Measurements from ENCODE around the gene MLLT1.

The MLLT1 gene

DNA sequence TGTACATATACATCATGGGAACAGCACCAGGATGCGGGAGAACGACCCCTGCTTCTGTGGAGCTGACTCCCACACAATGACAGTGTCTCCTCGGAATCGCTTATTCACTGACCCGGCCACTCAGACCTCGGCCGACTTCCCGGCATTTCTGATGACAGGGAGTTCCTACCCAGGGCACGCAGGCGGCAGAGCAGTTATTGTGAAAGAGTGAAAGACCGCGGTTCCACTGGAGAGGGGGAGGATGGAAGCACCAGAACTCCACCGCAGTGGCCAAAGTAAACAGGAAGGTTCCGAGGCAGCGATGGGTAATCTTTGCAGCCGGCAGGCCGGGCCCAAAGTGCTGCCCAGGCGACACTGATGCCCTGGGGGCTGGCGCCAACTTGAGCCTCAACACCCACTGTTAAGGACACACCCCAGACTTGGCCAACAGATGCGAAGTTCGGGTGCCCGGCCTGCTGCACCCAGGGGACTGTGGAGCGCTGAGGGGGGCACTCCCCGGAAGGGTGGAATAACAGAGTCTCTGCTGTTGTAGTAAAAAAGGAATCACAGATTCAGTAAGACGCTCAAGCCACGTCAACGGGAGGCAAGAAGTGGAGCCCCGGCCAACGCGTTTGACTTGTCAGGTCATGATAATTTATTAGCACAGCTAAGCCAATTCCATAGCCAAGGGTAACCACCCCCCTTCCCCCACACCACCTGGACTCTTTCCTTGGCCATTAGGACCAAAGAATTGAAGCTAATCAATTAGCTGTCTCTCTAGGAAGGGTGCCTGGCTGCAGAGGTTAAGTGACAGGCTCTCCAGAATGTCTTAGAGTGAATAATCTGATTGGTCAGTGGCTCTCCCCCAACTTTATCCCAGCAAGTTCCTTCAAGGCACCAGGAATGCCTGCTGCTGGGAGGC, 5.8 kb downstream of the MLLT1 start:
- Histone ChIP-seq H3K4me1 (peaks cover 35% of the 10 kb centered on the region), H3K36me3 (peaks cover 22% of the 10 kb centered on the region), H3K9me3 (no peaks in the 10 kb centered on the region), H3K4me3 (ENCODE audit: low read depth, low read length) (peak overlapping the region; percentile 52), H3K27me3 (no peaks in the 10 kb centered on the region)
- DNase-seq = peak; percentile 60
- TF ChIP-seq, protein P1, sequence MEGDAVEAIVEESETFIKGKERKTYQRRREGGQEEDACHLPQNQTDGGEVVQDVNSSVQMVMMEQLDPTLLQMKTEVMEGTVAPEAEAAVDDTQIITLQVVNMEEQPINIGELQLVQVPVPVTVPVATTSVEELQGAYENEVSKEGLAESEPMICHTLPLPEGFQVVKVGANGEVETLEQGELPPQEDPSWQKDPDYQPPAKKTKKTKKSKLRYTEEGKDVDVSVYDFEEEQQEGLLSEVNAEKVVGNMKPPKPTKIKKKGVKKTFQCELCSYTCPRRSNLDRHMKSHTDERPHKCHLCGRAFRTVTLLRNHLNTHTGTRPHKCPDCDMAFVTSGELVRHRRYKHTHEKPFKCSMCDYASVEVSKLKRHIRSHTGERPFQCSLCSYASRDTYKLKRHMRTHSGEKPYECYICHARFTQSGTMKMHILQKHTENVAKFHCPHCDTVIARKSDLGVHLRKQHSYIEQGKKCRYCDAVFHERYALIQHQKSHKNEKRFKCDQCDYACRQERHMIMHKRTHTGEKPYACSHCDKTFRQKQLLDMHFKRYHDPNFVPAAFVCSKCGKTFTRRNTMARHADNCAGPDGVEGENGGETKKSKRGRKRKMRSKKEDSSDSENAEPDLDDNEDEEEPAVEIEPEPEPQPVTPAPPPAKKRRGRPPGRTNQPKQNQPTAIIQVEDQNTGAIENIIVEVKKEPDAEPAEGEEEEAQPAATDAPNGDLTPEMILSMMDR (IDR thresholded peaks at IDR 0.05; ENCODE audit: low read depth, low read length) = no peak

DNA sequence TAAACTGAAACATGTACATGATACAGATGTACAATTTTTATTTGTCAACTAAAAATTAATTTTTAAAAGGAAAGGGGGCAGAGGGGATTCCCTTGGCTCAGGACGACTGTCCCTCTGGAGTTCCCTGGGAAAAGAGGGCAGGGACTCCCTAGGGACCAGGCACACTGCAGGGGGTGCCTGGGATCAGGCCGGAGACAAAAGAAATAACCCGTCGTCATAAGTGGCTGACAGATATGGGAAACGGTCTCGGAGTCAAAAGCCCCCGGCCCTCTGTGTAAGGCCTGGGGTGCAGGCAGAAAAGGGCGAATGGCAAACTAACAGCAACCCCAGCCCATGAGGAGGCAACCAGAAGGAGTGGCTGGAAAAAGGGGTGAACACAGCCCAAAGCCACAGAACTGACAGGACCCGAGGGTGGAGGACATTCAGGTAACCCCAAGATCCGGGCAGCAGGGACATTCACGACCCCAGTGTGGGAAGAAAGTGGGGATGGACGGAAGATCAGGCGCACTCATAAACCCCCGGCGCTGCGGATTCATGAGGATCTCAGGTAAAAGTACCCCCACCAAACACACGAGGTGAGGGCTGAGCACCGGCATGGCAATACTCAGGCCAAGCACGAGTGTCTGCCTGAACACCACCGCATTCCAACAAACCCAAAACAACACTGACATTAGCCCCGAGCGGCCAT, 6.7 kb downstream of the MLLT1 start:
- no peak for DNase-seq
- peaks cover 29% of the 10 kb centered on the region for H3K36me3 ChIP-seq
- TF ChIP-seq, protein P1 (IDR thresholded peaks at IDR 0.05; ENCODE audit: low read depth, low read length) = no peak
- H3K4me1 ChIP-seq = peaks cover 35% of the 10 kb centered on the region
- H3K4me3 ChIP-seq (ENCODE audit: low read depth, low read length) = peak overlapping the region; percentile 52
- no peaks in the 10 kb centered on the region for H3K27me3 ChIP-seq
- H3K9me3 ChIP-seq = no peaks in the 10 kb centered on the region

DNA sequence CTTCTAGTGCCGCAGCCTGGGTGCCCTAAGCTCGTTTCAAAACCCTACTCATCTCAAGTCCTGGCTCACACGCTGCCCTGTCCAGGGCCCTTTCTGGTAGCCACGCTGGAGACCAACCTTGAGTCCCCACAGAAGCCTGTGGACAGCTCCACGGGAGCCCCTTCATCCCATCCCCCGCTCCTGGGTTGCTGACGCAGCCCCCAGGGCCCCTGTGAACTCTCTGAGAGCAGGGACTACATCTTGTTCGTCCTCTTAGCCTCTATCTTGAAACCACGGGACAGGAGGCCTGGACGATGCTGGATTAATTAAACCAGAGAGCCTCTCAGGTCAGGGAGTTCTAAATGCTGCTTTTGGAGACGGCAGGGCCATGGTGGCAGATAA, 7.4 kb downstream of the MLLT1 start:
- Histone ChIP-seq H3K9me3 (no peaks in the 10 kb centered on the region), H3K4me1 (peaks cover 35% of the 10 kb centered on the region), H3K36me3 (peaks cover 34% of the 10 kb centered on the region), H3K27me3 (no peaks in the 10 kb centered on the region), H3K4me3 (ENCODE audit: low read depth, low read length) (peak overlapping the region; percentile 52)
- TF ChIP-seq, protein P1 (IDR thresholded peaks at IDR 0.05; ENCODE audit: low read depth, low read length) = no peak
- no peak for DNase-seq

DNA sequence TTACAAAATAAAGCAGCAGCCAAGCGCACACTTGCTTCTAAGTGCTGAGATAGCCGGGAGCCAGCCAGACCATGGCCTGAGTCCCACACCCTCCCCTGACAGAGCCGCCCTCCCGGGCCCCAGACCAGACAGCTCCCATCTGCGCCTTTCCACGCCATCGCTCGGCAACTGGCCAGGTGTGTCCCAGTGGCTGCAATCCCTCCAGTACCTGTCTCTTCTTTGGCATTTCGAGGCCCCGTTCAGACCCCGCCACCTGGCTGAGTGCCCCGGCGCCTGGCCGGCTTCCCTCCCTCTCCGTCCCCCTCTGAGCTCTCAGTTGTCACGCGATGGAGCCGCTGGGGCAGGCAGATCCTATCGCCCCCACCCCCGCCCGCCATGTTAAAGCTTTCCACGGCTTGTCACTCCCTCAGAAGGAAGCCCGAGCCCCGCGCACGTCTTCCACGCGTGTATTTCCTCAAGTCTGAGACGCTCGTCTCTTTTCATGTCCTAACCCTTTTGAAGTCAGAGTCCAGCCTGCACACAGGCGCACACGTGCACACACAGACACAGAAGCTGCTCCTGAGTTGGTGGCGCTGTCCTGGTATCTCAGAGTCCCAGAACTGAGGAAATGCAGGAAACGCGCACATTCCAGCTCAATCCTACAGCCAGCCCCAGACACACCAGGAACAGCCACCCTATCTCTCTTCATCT, 7.9 kb downstream of the MLLT1 start:
- no peaks in the 10 kb centered on the region for H3K9me3 ChIP-seq
- peak; percentile 76 for DNase-seq
- peak overlapping the region; percentile 52 for H3K4me3 ChIP-seq (ENCODE audit: low read depth, low read length)
- peaks cover 35% of the 10 kb centered on the region for H3K4me1 ChIP-seq
- peaks cover 37% of the 10 kb centered on the region for H3K36me3 ChIP-seq
- TF ChIP-seq, protein P1 (IDR thresholded peaks at IDR 0.05; ENCODE audit: low read depth, low read length) = peak; percentile 33
- no peaks in the 10 kb centered on the region for H3K27me3 ChIP-seq

DNA sequence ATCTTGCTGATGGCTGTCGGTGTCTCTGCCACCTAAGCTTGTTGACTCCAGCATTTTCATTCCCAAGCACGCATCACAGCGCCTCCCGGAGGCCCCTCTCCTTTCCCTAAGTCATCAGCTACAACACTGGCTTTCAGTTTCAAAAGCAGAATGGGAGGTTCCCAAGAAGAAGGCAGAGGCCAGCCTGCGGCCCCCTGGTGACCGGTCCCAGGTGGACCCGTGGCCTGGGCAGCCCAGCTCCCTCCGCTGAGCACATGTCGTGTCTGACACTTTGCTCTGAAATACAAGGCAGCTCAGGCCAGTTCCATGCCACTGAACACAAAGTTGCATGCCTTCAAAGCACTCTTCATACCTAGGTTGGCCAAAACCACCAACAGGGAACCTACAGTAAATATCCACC, 8.5 kb downstream of the MLLT1 start:
- peaks cover 33% of the 10 kb centered on the region for H3K4me1 ChIP-seq
- H3K4me3 ChIP-seq (ENCODE audit: low read depth, low read length) = peak overlapping the region; percentile 52
- no peaks in the 10 kb centered on the region for H3K9me3 ChIP-seq
- TF ChIP-seq, protein P1 (IDR thresholded peaks at IDR 0.05; ENCODE audit: low read depth, low read length) = peak; percentile 10; the same call in 1 of the 2 replicates
- no peaks in the 10 kb centered on the region for H3K27me3 ChIP-seq
- no peak for DNase-seq
- peaks cover 43% of the 10 kb centered on the region for H3K36me3 ChIP-seq

Measured in BE2C (cell line).